Measurements from ENCODE around the gene PAOX. TPM values are rescaled to one million over a fixed set of nuclear protein-coding genes. Genes with fewer than 3 reads are reported as not detected.
A peak's percentile ranks its signal among the peaks of the same experiment; 100 is the strongest.
"Not testable (repeated sequence)": the region's sequence is repeated elsewhere in the genome, so short reads cannot be mapped to it uniquely, and the experiment has no call there.

PAOX gene
- polyA plus RNA-seq, 6 donors from 2014 or later, result 45.3 to 63.2 (median 53.5) TPM

- DNase-seq (no peak), ATAC-seq (ENCODE audit: low read depth in 2 of 2) (no peak)
- Mint-ChIP-seq H3K9me3 (no peaks in the 10 kb centered on the region), H3K4me3 (peak overlapping the region in 5 of 8 donors; percentile 29 to 80 (median 79)), H3K36me3 (no peaks in the 10 kb centered on the region), H3K4me1 (peaks cover 19 to 48% (median 32%) of the 10 kb centered on the region in 3 donors), H3K27me3 (no peaks in the 10 kb centered on the region), H3K27ac (peak overlapping the region in 3 of 6 donors; percentile 65 to 99 (median 89))
These were observed 3.5 kb upstream of the PAOX start for GRCh38 chr10:133375357-133376115.

- H3K9me3 Mint-ChIP-seq; H3K27ac Mint-ChIP-seq; H3K36me3 Mint-ChIP-seq; ATAC-seq (ENCODE audit: low read depth in 2 of 2); DNase-seq; H3K27me3 Mint-ChIP-seq: not testable (repeated sequence)
- H3K4me3 Mint-ChIP-seq, result peak overlapping the region in 6 of 8 donors; percentile 16 to 80 (median 74)
- H3K4me1 Mint-ChIP-seq, result peaks cover 24 to 52% (median 39%) of the 10 kb centered on the region in 3 donors
These were observed 2.9 kb upstream of the PAOX start for GRCh38 chr10:133376183-133376582.

GRCh38 chr10:133377025-133377817 lies 1.8 kb upstream of the PAOX start:
- DNase-seq (no peak), ATAC-seq (ENCODE audit: low read depth in 2 of 2) (no peak)
- Mint-ChIP-seq H3K27me3 (no peaks in the 10 kb centered on the region), H3K27ac (peak overlapping the region in 1 of 6 donors; percentile 81), H3K4me1 (peaks cover 26 to 53% (median 41%) of the 10 kb centered on the region in 3 donors), H3K36me3 (no peaks in the 10 kb centered on the region), H3K4me3 (peak overlapping the region; percentile 74 to 95 (median 83)), H3K9me3 (no peaks in the 10 kb centered on the region)

- Mint-ChIP-seq H3K27ac (no peak overlapping the region), H3K4me1 (peaks cover 26 to 53% (median 41%) of the 10 kb centered on the region in 3 donors)
- no peak for ATAC-seq (ENCODE audit: low read depth in 2 of 2)
These were observed 1.2 kb upstream of the PAOX start for GRCh38 chr10:133377818-133378250.

GRCh38 chr10:133378251-133379096 lies 588 bp upstream of the PAOX start:
- no peaks in the 10 kb centered on the region for H3K9me3 Mint-ChIP-seq

More at GRCh38 chr10:133377818-133378250, 1.2 kb upstream of the PAOX start:
- no peak for DNase-seq
- peak overlapping the region; percentile 74 to 95 (median 86) for H3K4me3 Mint-ChIP-seq
- no peaks in the 10 kb centered on the region for H3K9me3 Mint-ChIP-seq
- H3K36me3 Mint-ChIP-seq, result peaks cover 0 to 3% of the 10 kb centered on the region in 2 donors
- no peaks in the 10 kb centered on the region for H3K27me3 Mint-ChIP-seq

GRCh38 chr10:133379801-133380666 lies 972 bp downstream of the PAOX start:
- H3K4me3 Mint-ChIP-seq, result peak overlapping the region; percentile 81 to 91 (median 85)
- no peak for DNase-seq
- peak overlapping the region in 5 of 6 donors; percentile 10 to 84 (median 66) for H3K27ac Mint-ChIP-seq
- ATAC-seq (ENCODE audit: low read depth in 2 of 2), result no peak
- peaks cover 21 to 41% (median 39%) of the 10 kb centered on the region in 3 donors for H3K4me1 Mint-ChIP-seq
- H3K36me3 Mint-ChIP-seq, result peaks cover 0 to 4% of the 10 kb centered on the region in 2 donors
- H3K27me3 Mint-ChIP-seq, result no peaks in the 10 kb centered on the region
- H3K9me3 Mint-ChIP-seq, result no peaks in the 10 kb centered on the region

More at GRCh38 chr10:133378251-133379096, 588 bp upstream of the PAOX start:
- ATAC-seq (ENCODE audit: low read depth in 2 of 2) (peak; percentile 34 to 38), DNase-seq (peak; percentile 54)
- H3K36me3 Mint-ChIP-seq, result peaks cover 0 to 4% of the 10 kb centered on the region in 2 donors
- H3K27ac Mint-ChIP-seq, result peak overlapping the region in 4 of 6 donors; percentile 32 to 82 (median 75)
- H3K4me1 Mint-ChIP-seq, result peaks cover 26 to 53% (median 40%) of the 10 kb centered on the region in 3 donors
- peak overlapping the region; percentile 74 to 95 (median 86) for H3K4me3 Mint-ChIP-seq
- no peaks in the 10 kb centered on the region for H3K27me3 Mint-ChIP-seq

GRCh38 chr10:133381036-133381435 lies 2.0 kb downstream of the PAOX start:
- no peak for ATAC-seq (ENCODE audit: low read depth in 2 of 2)
- no peaks in the 10 kb centered on the region for H3K27me3 Mint-ChIP-seq
- peaks cover 0 to 4% of the 10 kb centered on the region in 2 donors for H3K36me3 Mint-ChIP-seq
- H3K27ac Mint-ChIP-seq, result peak overlapping the region in 1 of 6 donors; percentile 38
- peaks cover 21 to 40% (median 39%) of the 10 kb centered on the region in 3 donors for H3K4me1 Mint-ChIP-seq
- no peaks in the 10 kb centered on the region for H3K9me3 Mint-ChIP-seq
- peak overlapping the region; percentile 81 to 91 (median 85) for H3K4me3 Mint-ChIP-seq
- DNase-seq, result no peak

GRCh38 chr10:133383551-133383950 lies 4.5 kb downstream of the PAOX start:
- Mint-ChIP-seq H3K36me3 (peaks cover 0 to 4% of the 10 kb centered on the region in 2 donors), H3K27ac (peak overlapping the region in 1 of 6 donors; percentile 29), H3K4me3 (peak overlapping the region in 1 of 8 donors; percentile 15), H3K27me3 (no peaks in the 10 kb centered on the region), H3K9me3 (no peaks in the 10 kb centered on the region), H3K4me1 (peaks cover 26 to 56% (median 45%) of the 10 kb centered on the region in 3 donors)
- ATAC-seq (ENCODE audit: low read depth in 2 of 2) (no peak), DNase-seq (no peak)

- Mint-ChIP-seq H3K36me3 (peaks cover 0 to 4% of the 10 kb centered on the region in 2 donors), H3K27me3 (no peaks in the 10 kb centered on the region), H3K4me3 (no peak overlapping the region), H3K27ac (no peak overlapping the region), H3K4me1 (peaks cover 31 to 61% (median 51%) of the 10 kb centered on the region in 3 donors), H3K9me3 (no peaks in the 10 kb centered on the region)
- DNase-seq (no peak), ATAC-seq (ENCODE audit: low read depth in 2 of 2) (no peak)
These were observed 5.0 kb downstream of the PAOX start for GRCh38 chr10:133384071-133384470.

- no peak for ATAC-seq (ENCODE audit: low read depth in 2 of 2)
- H3K27ac Mint-ChIP-seq, result no peak overlapping the region
- DNase-seq, result no peak
- no peaks in the 10 kb centered on the region for H3K27me3 Mint-ChIP-seq
- H3K4me1 Mint-ChIP-seq, result peaks cover 27 to 64% (median 48%) of the 10 kb centered on the region in 3 donors
- no peaks in the 10 kb centered on the region for H3K9me3 Mint-ChIP-seq
- H3K4me3 Mint-ChIP-seq, result no peak overlapping the region
- H3K36me3 Mint-ChIP-seq, result peaks cover 0 to 4% of the 10 kb centered on the region in 2 donors
These were observed 6.2 kb downstream of the PAOX start for GRCh38 chr10:133385214-133385613.

- not testable (repeated sequence) for H3K9me3 Mint-ChIP-seq; H3K27me3 Mint-ChIP-seq; H3K36me3 Mint-ChIP-seq; DNase-seq; ATAC-seq (ENCODE audit: low read depth in 2 of 2); H3K27ac Mint-ChIP-seq
- Mint-ChIP-seq H3K4me3 (peak overlapping the region in 1 of 8 donors; percentile 56), H3K4me1 (peaks cover 28 to 64% (median 48%) of the 10 kb centered on the region in 3 donors)
These were observed 7.9 kb downstream of the PAOX start for GRCh38 chr10:133386951-133387350.

All from naive B cell (primary cell).